ENCODE data around the gene SF3B6.

DNA sequence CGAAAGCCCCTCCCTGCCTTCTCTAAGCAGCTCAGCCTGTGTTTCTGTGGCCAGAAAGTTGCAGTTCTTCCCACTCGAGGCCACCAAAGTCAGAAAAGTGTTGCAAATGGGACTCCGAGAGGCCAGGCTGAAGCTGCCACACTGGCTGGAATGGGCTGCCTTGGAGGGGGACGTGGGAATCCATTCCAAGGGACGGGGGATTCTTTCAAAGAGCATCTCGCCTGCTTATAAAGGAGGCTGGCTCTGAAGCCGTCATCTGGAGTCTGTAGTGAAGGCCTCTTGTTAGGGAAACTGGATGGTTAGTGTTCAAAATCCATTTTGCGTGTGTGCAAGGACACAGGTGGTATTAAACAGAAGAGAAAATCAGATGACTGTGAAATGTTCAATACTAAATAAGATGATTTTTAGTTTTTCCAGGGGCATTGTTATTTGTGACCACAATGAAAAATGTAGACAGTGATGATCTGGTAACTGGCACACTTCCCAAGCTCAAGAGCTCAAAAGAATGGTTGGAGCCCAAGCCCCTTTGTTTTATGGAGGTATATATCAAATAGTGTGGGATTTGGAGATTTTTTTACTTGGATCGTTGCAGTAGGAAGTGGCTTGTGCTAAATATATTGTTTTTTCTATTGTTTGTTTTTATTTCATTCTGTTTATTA is 47.9 kb upstream of the SF3B6 start:
- TF ChIP-seq, protein P1, sequence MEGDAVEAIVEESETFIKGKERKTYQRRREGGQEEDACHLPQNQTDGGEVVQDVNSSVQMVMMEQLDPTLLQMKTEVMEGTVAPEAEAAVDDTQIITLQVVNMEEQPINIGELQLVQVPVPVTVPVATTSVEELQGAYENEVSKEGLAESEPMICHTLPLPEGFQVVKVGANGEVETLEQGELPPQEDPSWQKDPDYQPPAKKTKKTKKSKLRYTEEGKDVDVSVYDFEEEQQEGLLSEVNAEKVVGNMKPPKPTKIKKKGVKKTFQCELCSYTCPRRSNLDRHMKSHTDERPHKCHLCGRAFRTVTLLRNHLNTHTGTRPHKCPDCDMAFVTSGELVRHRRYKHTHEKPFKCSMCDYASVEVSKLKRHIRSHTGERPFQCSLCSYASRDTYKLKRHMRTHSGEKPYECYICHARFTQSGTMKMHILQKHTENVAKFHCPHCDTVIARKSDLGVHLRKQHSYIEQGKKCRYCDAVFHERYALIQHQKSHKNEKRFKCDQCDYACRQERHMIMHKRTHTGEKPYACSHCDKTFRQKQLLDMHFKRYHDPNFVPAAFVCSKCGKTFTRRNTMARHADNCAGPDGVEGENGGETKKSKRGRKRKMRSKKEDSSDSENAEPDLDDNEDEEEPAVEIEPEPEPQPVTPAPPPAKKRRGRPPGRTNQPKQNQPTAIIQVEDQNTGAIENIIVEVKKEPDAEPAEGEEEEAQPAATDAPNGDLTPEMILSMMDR (IDR thresholded peaks at IDR 0.05), result no peak
- TF ChIP-seq POLR2A (IDR thresholded peaks at IDR 0.05) (no peak), POLR2AphosphoS5 (IDR thresholded peaks at IDR 0.05) (no peak), EP300 (IDR thresholded peaks at IDR 0.05) (no peak)

Measured in suprapubic skin (tissue), 4 donors.